Panc1 (cell line): Measurements from ENCODE around the gene NPAS3.

Experiments used
- CTCF ChIP-seq: fragments of 450-650 bp; IDR thresholded peaks from 2 replicates; pipeline ENCODE4 v1.5.1; 2017; ENCODE audit warnings: mild to moderate bottlenecking
- POLR2AphosphoS5 ChIP-seq: IDR thresholded peaks from 2 replicates; pipeline ENCODE4 v1.6.1; 2012; ENCODE audit warnings: mild to moderate bottlenecking, low read depth, low read length, moderate library complexity
- SIN3A ChIP-seq: IDR thresholded peaks from 2 replicates; pipeline ENCODE4 v1.6.1; 2012; ENCODE audit warnings: low read depth, mild to moderate bottlenecking, low read length, moderate library complexity, borderline replicate concordance; ENCODE audit not compliant: insufficient read depth
- TF ChIP-seq, protein P1 (sequence below), 2 experiments: IDR thresholded peaks; 2 replicates each; pipeline ENCODE4 v1.6.1; 2011 to 2012; ENCODE audit warnings: low read depth in 2 of 2, control low read depth in 1 of 2, low read length in 1 of 2, mild to moderate bottlenecking in 1 of 2, moderate library complexity in 1 of 2; ENCODE audit not compliant: insufficient read depth in 1 of 2

- no peak for TF ChIP-seq POLR2AphosphoS5
- no peak for TF ChIP-seq CTCF
- TF ChIP-seq, protein P1, sequence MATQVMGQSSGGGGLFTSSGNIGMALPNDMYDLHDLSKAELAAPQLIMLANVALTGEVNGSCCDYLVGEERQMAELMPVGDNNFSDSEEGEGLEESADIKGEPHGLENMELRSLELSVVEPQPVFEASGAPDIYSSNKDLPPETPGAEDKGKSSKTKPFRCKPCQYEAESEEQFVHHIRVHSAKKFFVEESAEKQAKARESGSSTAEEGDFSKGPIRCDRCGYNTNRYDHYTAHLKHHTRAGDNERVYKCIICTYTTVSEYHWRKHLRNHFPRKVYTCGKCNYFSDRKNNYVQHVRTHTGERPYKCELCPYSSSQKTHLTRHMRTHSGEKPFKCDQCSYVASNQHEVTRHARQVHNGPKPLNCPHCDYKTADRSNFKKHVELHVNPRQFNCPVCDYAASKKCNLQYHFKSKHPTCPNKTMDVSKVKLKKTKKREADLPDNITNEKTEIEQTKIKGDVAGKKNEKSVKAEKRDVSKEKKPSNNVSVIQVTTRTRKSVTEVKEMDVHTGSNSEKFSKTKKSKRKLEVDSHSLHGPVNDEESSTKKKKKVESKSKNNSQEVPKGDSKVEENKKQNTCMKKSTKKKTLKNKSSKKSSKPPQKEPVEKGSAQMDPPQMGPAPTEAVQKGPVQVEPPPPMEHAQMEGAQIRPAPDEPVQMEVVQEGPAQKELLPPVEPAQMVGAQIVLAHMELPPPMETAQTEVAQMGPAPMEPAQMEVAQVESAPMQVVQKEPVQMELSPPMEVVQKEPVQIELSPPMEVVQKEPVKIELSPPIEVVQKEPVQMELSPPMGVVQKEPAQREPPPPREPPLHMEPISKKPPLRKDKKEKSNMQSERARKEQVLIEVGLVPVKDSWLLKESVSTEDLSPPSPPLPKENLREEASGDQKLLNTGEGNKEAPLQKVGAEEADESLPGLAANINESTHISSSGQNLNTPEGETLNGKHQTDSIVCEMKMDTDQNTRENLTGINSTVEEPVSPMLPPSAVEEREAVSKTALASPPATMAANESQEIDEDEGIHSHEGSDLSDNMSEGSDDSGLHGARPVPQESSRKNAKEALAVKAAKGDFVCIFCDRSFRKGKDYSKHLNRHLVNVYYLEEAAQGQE (IDR thresholded peaks at IDR 0.05; ENCODE audit: insufficient read depth in 1 of 2, low read depth in 2 of 2, low read length in 1 of 2): no peak
- no peak for TF ChIP-seq SIN3A
These were observed 708.1 kb downstream of the NPAS3 start for GRCh38 chr14:33646692-33647260.
